MG63 (cell line): ENCODE data around the gene KLK10. TPM values are rescaled to one million over a fixed set of nuclear protein-coding genes. Genes with fewer than 3 reads are reported as not detected.
A peak's percentile ranks its signal among the peaks of the same experiment; 100 is the strongest.

Experiments
- DNase-seq: peaks from one replicate; pipeline ENCODE4 v3.0.0-alpha.2; 2020
- H3K27me3 ChIP-seq: fragments of 250-450 bp; sonication (Bioruptor Pico); 2 replicates; pipeline ENCODE4 v1.5.1; 2020; ENCODE audit warnings: mild to moderate bottlenecking, moderate library complexity
- H3K36me3 ChIP-seq: fragments of 250-450 bp; sonication (Bioruptor Pico); 2 replicates; pipeline ENCODE4 v1.5.1; 2020; ENCODE audit warnings: mild to moderate bottlenecking, moderate library complexity
- H3K4me3 ChIP-seq: fragments of 250-450 bp; sonication (Bioruptor Pico); 2 replicates; pipeline ENCODE4 v1.5.1; 2020; ENCODE audit warnings: mild to moderate bottlenecking, moderate library complexity
- H3K9me3 ChIP-seq: fragments of 250-450 bp; sonication (Bioruptor Pico); 2 replicates; pipeline ENCODE4 v1.5.1; 2020; ENCODE audit warnings: mild to moderate bottlenecking, moderate library complexity
- total RNA-seq: library from RNA; depleted of rRNA; stranded (reverse); fragments of >200 nt; shearing (Covaris generic); gene quantifications from 2 replicates; pipeline ENCODE4 v1.2.3, GENCODE V29; 2014; ENCODE audit warnings: low replicate concordance; rRNA removed

KLK10 gene
- total RNA-seq, 1 experiment from 2014 or later = 1.5 TPM

GRCh38 chr19:50967929-50968715 lies 51.4 kb downstream of the KLK10 start:
- no peak overlapping the region for H3K4me3 ChIP-seq
- H3K36me3 ChIP-seq = no peaks in the 10 kb centered on the region
- H3K9me3 ChIP-seq = no peaks in the 10 kb centered on the region
- H3K27me3 ChIP-seq = peaks cover 6% of the 10 kb centered on the region; the same call in 1 of the 2 replicates
- DNase-seq = peak; percentile 24

DNA sequence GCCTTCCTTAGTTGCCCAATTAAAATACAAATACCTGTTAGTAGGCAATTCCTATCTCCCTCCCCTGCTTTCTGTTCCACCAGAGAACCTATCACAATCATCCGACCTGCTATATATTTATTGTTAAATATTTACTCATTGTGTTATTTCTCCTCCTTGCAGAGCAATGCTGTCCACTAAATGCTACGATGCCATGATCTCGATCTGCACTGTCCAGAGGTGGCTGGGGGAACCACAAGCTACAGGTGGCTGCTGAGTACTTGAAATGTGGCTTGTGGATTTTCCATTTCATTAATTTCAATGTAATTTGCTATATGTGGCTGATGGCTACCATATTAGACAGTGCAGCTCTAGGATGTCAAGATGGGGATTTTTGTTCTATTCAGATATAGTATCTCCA lies 55.2 kb downstream of the KLK10 start:
- DNase-seq = no peak
- Histone ChIP-seq H3K4me3 (no peak overlapping the region), H3K27me3 (peaks cover 6% of the 10 kb centered on the region; the same call in 1 of the 2 replicates), H3K36me3 (no peaks in the 10 kb centered on the region), H3K9me3 (0 out of 2 replicates have a peak, but pooled peaks cover 2% of the 10 kb centered on the region)

DNA sequence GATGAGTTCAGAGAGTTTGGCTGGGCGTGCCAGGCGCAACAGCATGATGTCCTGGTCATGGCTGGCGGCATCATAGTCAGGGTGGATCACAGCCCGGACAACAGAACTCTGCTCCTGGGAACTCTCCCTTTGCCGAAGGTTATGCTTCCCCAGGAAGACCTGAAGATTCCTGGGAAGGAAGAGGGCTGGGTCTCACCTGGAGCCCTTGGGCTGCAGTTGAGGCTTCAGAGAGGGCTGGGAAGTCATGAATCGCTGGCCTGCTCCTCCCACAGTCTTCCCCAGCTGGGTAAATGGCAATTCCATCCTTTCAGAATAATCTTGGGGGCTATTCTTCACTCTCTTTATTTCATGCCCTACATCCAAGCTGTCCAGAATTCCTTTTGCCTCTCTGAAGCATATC lies 56.1 kb downstream of the KLK10 start:
- Histone ChIP-seq H3K36me3 (no peaks in the 10 kb centered on the region), H3K4me3 (no peak overlapping the region), H3K27me3 (peaks cover 6% of the 10 kb centered on the region; the same call in 1 of the 2 replicates), H3K9me3 (0 out of 2 replicates have a peak, but pooled peaks cover 2% of the 10 kb centered on the region)
- no peak for DNase-seq

Other genes starting within 250 kb of the KLK10 start
- gene GPR32, start 249.2 kb downstream of the KLK10 start, total RNA-seq = not detected in 2 replicates
- gene ACP4, start 229.3 kb downstream of the KLK10 start, total RNA-seq = not detected in 2 replicates
- gene KLK1, start 195.9 kb downstream of the KLK10 start, total RNA-seq = not detected in 2 replicates
- gene KLK15, start 186.1 kb downstream of the KLK10 start, total RNA-seq = not detected in 2 replicates
- not detected in 2 replicates for gene KLK3, start 164.8 kb downstream of the KLK10 start, total RNA-seq
- gene KLK2, start 146.3 kb downstream of the KLK10 start, total RNA-seq = not detected in 2 replicates
- gene KLK4, start 108.3 kb downstream of the KLK10 start, total RNA-seq = not detected in 2 replicates
- 278 and 454 TPM in 2 replicates for gene KLK5, start 66.7 kb downstream of the KLK10 start, total RNA-seq
- 4.8 and 8.5 TPM in 2 replicates for gene KLK6, start 50.1 kb downstream of the KLK10 start, total RNA-seq
- 17.9 and 31.4 TPM in 2 replicates for gene KLK7, start 35.8 kb downstream of the KLK10 start, total RNA-seq
- not detected in 2 replicates for gene KLK8, start 18.1 kb downstream of the KLK10 start, total RNA-seq
- gene KLK11, start 6.9 kb upstream of the KLK10 start, total RNA-seq = not detected in 2 replicates
- gene KLK12, start 15.3 kb upstream of the KLK10 start, total RNA-seq = not detected in 2 replicates
- gene KLK13, start 45.4 kb upstream of the KLK10 start, total RNA-seq = not detected in 2 replicates
- not detected in 2 replicates for gene KLK14, start 63.2 kb upstream of the KLK10 start, total RNA-seq
- 18.7 and 33.5 TPM in 2 replicates for gene CTU1, start 88.7 kb upstream of the KLK10 start, total RNA-seq
- not detected in 2 replicates for gene SIGLEC9, start 105.2 kb upstream of the KLK10 start, total RNA-seq
- not detected in 2 replicates for gene SIGLEC7, start 122.6 kb upstream of the KLK10 start, total RNA-seq
- gene CD33, start 205.4 kb upstream of the KLK10 start, total RNA-seq = 0.22 and 3.8 TPM in 2 replicates
- not detected in 2 replicates for gene SIGLECL1, start 231.4 kb upstream of the KLK10 start, total RNA-seq